Endothelial cell (in vitro differentiated cells): ENCODE data around the gene CLEC10A. TPM values are rescaled to one million over a fixed set of nuclear protein-coding genes. Genes with fewer than 3 reads are reported as not detected.
A peak's percentile ranks its signal among the peaks of the same experiment; 100 is the strongest.

Experiments
- DNase-seq: peaks from one replicate; pipeline ENCODE4 v3.0.0; 2021; ENCODE audit warnings: low spot score
- H3K27ac Mint-ChIP-seq: one replicate; pipeline ENCODE4 v1.8.0; 2021; ENCODE audit warnings: mixed read lengths, inconsistent platforms; ENCODE audit not compliant: unreplicated experiment
- H3K27me3 Mint-ChIP-seq: one replicate; pipeline ENCODE4 v1.8.0; 2021; ENCODE audit warnings: mild to moderate bottlenecking, moderate library complexity, mixed read lengths, inconsistent platforms; ENCODE audit not compliant: unreplicated experiment
- H3K36me3 Mint-ChIP-seq: one replicate; pipeline ENCODE4 v1.8.0; 2021; ENCODE audit warnings: mild to moderate bottlenecking, low read depth, mixed read lengths, inconsistent platforms; ENCODE audit not compliant: unreplicated experiment
- H3K4me1 Mint-ChIP-seq: one replicate; pipeline ENCODE4 v1.8.0; 2021; ENCODE audit warnings: mild to moderate bottlenecking, mixed read lengths, inconsistent platforms; ENCODE audit not compliant: unreplicated experiment
- H3K4me3 Mint-ChIP-seq: one replicate; pipeline ENCODE4 v1.8.0; 2021; ENCODE audit warnings: mild to moderate bottlenecking, mixed read lengths, inconsistent platforms; ENCODE audit not compliant: unreplicated experiment
- H3K9me3 Mint-ChIP-seq: one replicate; pipeline ENCODE4 v1.8.0; 2021; ENCODE audit warnings: mixed read lengths, inconsistent platforms; ENCODE audit not compliant: unreplicated experiment
- CTCF ChIP-seq: fragments of 200-600 bp; sonication (generic); IDR thresholded peaks from one replicate; pipeline ENCODE4 v1.5.0; 2021; ENCODE audit warnings: antibody characterized with exemption; ENCODE audit not compliant: unreplicated experiment
- total RNA-seq: library from RNA; stranded (reverse); fragmentation: NEBNext Ultra II Directional; extraction: Animal tissue kit (Norgen Biotek cat#: 25700); gene quantifications from one replicate; pipeline ENCODE4 v1.2.1, GENCODE V29; 2021; ENCODE audit not compliant: unreplicated experiment

CLEC10A gene
- total RNA-seq, 1 donor from 2014 or later: 30.4 TPM

DNA sequence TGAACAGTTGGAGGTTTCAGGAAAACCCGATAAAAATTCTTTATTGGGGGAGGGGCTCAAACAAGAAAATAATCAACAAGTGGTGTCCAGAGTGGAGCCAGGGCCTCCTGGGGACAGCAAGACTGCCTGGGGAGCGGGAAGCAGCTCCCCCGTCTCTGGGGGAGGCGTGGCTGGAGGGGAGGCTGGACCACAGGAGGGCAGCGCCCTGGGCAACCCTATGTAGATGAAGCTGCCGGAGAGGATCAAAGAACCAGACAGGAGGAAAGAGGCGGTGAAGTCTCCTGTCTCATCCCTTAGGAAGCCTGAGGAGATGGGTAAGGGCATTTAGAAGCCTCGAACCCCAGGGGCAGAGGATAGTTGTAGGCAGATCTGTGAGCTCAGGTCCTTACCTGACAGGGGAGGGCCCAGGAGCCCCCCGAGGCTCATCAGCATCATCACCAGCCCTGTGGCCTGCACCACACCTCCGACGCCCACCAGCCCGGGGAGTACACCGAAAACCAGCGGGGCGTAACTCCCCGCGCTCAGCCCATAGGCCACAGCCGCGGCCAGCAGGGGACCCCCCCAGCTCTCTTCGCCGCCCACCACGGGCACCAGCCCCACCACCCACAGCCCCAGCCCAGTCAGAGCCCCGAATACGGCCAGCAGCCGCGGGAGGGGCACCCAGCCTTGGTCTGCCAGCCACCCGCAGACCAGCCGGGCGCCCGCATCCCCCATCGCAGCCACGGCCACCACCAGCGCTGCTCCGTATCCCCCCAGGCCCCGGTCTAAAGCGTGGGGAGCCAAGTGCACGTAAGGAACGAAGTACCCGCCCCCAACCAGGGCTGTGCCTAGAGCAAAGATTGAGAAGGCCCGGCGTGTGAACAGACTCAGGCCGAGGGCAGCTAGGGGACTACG, 38.2 kb downstream of the CLEC10A start:
- peak overlapping the region; percentile 72 for H3K4me3 Mint-ChIP-seq
- peaks cover 17% of the 10 kb centered on the region for H3K4me1 Mint-ChIP-seq
- H3K36me3 Mint-ChIP-seq: no peaks in the 10 kb centered on the region
- no peaks in the 10 kb centered on the region for H3K9me3 Mint-ChIP-seq
- peaks cover 17% of the 10 kb centered on the region for H3K27me3 Mint-ChIP-seq
- H3K27ac Mint-ChIP-seq: no peak overlapping the region
- no peak for DNase-seq
- no peak for TF ChIP-seq CTCF

- Mint-ChIP-seq H3K27me3 (peaks cover 17% of the 10 kb centered on the region), H3K4me3 (no peak overlapping the region), H3K27ac (no peak overlapping the region), H3K4me1 (peaks cover 13% of the 10 kb centered on the region), H3K9me3 (no peaks in the 10 kb centered on the region), H3K36me3 (no peaks in the 10 kb centered on the region)
- no peak for TF ChIP-seq CTCF
- no peak for DNase-seq
These were observed 40.2 kb downstream of the CLEC10A start for GRCh38 chr17:7039832-7040231.

DNA sequence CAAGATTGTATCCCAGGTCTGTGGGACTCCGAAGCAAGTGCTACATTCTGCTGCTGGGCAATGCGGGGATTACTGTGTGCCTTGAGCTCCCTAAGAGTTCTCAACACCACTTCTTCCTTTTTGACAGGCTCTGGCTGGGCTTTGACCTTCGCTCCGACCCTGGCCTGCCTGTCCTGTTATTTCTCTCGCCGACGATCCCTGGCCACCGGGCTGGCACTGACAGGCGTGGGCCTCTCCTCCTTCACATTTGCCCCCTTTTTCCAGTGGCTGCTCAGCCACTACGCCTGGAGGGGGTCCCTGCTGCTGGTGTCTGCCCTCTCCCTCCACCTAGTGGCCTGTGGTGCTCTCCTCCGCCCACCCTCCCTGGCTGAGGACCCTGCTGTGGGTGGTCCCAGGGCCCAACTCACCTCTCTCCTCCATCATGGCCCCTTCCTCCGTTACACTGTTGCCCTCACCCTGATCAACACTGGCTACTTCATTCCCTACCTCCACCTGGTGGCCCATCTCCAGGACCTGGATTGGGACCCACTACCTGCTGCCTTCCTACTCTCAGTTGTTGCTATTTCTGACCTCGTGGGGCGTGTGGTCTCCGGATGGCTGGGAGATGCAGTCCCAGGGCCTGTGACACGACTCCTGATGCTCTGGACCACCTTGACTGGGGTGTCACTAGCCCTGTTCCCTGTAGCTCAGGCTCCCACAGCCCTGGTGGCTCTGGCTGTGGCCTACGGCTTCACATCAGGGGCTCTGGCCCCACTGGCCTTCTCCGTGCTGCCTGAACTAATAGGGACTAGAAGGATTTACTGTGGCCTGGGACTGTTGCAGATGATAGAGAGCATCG, 41.8 kb downstream of the CLEC10A start:
- TF ChIP-seq CTCF: no peak
- Mint-ChIP-seq H3K27me3 (peaks cover 16% of the 10 kb centered on the region), H3K36me3 (no peaks in the 10 kb centered on the region), H3K27ac (no peak overlapping the region), H3K9me3 (no peaks in the 10 kb centered on the region), H3K4me3 (no peak overlapping the region), H3K4me1 (peaks cover 22% of the 10 kb centered on the region)
- DNase-seq: no peak

DNA sequence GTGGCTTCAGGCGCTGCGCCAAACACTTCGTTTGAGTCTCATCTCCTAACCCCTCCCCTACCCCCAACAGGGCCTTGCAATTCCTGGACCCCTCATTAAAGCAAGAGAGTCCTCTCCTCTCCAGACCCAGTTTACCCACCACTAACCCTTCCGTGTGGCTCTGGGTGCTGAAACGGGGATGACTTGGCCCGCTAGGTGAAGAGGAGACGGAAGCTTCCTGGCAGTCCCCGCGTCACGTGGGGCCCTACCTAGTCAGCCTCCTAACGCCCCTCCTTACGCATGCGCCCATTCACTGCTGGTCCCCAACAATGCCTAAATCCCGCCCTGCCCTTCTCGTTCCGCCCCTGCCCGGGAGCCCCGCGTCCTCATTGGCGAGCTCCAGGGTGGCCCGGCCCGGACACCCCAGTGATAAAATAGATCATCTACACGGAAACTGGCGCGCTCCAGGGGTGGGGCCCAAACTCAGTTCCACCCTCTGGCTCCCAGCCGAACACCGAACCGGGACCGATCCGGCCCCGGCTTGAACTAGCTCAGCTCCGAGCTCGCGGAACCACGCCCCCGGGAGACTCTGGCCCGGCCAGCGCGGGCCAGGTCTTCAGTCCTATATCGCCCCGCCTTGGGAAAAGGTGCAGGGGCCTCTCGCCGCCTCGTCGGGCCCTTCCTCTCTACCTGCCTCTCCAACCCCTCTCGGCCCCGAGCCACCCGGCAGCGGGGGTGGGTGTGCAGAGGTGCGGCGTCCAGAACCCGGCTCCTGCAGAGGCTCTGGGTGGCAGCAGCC, 44.3 kb downstream of the CLEC10A start, which contains the start of gene SLC16A13:
SLC16A13 (plus strand) TSS at position 425 of the 778 bp plus-strand sequence. CDS start 368 bp downstream, outside the sequence.
- no peak for TF ChIP-seq CTCF

More for the DNA sequence above, 44.3 kb downstream of the CLEC10A start, which contains the start of gene SLC16A13:
- Mint-ChIP-seq H3K4me3 (peak within 1 kb of the TSS; percentile 97), H3K36me3 (peaks cover 16% of the 10 kb centered on the region), H3K4me1 (peaks cover 31% of the 10 kb centered on the region), H3K27me3 (peaks cover 22% of the 10 kb centered on the region), H3K9me3 (no peaks in the 10 kb centered on the region), H3K27ac (peak within 1 kb of the TSS; percentile 98)
- peak; percentile 86 for DNase-seq
